HEK293 (cell line): ENCODE results near the gene DIDO1.

Experiments
- BCL11B ChIP-seq: fragments of 450-650 bp; formaldehyde crosslinking; IDR thresholded peaks from 2 replicates; pipeline ENCODE4 v1.5.1; 2016; ENCODE audit warnings: low read depth, missing biosample characterization, missing genetic modification characterization
- EGR2 ChIP-seq: fragments of 450-650 bp; formaldehyde crosslinking; IDR thresholded peaks from 2 replicates; pipeline ENCODE4 v1.5.1; 2016; ENCODE audit warnings: low read depth, missing biosample characterization, missing genetic modification characterization
- GLI2 ChIP-seq: fragments of 450-650 bp; formaldehyde crosslinking; IDR thresholded peaks from 2 replicates; pipeline ENCODE4; 2017; ENCODE audit warnings: missing biosample characterization, missing genetic modification characterization, low read depth, borderline replicate concordance
- KLF9 ChIP-seq: fragments of 450-650 bp; formaldehyde crosslinking; IDR thresholded peaks from 2 replicates; pipeline ENCODE4 v1.5.1; 2016; ENCODE audit warnings: missing biosample characterization, missing genetic modification characterization, low read depth
- REPIN1 ChIP-seq: fragments of 450-650 bp; formaldehyde crosslinking; IDR thresholded peaks from 2 replicates; pipeline ENCODE4 v1.5.1; 2017; ENCODE audit warnings: missing biosample characterization, missing genetic modification characterization, low read depth
- SP3 ChIP-seq: fragments of 450-650 bp; formaldehyde crosslinking; IDR thresholded peaks from 2 replicates; pipeline ENCODE4 v1.5.1; 2016; ENCODE audit warnings: missing biosample characterization, missing genetic modification characterization
- SP7 ChIP-seq: fragments of 450-650 bp; formaldehyde crosslinking; IDR thresholded peaks from 2 replicates; pipeline ENCODE4 v1.5.1; 2016; ENCODE audit warnings: missing biosample characterization, missing genetic modification characterization
- TSHZ1 ChIP-seq: fragments of 450-650 bp; formaldehyde crosslinking; IDR thresholded peaks from 2 replicates; pipeline ENCODE4 v1.5.1; 2016; ENCODE audit warnings: missing biosample characterization, missing genetic modification characterization, borderline replicate concordance
- YY1 ChIP-seq: fragments of 450-650 bp; formaldehyde crosslinking; IDR thresholded peaks from 2 replicates; pipeline ENCODE4 v1.5.1; 2018; ENCODE audit warnings: missing biosample characterization, missing genetic modification characterization
- ZBTB48 ChIP-seq: fragments of 450-650 bp; formaldehyde crosslinking; IDR thresholded peaks from 2 replicates; pipeline ENCODE4 v1.5.1; 2016; ENCODE audit warnings: missing biosample characterization, missing genetic modification characterization
- ZBTB8A ChIP-seq: fragments of 450-650 bp; formaldehyde crosslinking; IDR thresholded peaks from 2 replicates; pipeline ENCODE4 v1.5.1; 2016; ENCODE audit warnings: missing biosample characterization, missing genetic modification characterization
- ZFP37 ChIP-seq: fragments of 450-650 bp; formaldehyde crosslinking; IDR thresholded peaks from 2 replicates; pipeline ENCODE4 v1.5.1; 2016; ENCODE audit warnings: missing biosample characterization, missing genetic modification characterization
- ZIC2 ChIP-seq: fragments of 450-650 bp; formaldehyde crosslinking; IDR thresholded peaks from 2 replicates; pipeline ENCODE4 v1.5.1; 2016; ENCODE audit warnings: missing biosample characterization, missing genetic modification characterization
- ZNF112 ChIP-seq: fragments of 450-650 bp; formaldehyde crosslinking; IDR thresholded peaks from 2 replicates; pipeline ENCODE4 v1.5.0; 2017; ENCODE audit warnings: missing biosample characterization, missing genetic modification characterization
- ZNF155 ChIP-seq: fragments of 450-650 bp; formaldehyde crosslinking; IDR thresholded peaks from 2 replicates; pipeline ENCODE4 v1.5.1; 2016; ENCODE audit warnings: missing biosample characterization, missing genetic modification characterization
- ZNF221 ChIP-seq: fragments of 450-650 bp; formaldehyde crosslinking; IDR thresholded peaks from 2 replicates; pipeline ENCODE4 v1.5.1; 2017; ENCODE audit warnings: missing biosample characterization, missing genetic modification characterization, borderline replicate concordance
- ZNF302 ChIP-seq: fragments of 450-650 bp; formaldehyde crosslinking; IDR thresholded peaks from 2 replicates; pipeline ENCODE4 v1.5.1; 2016; ENCODE audit warnings: missing biosample characterization, missing genetic modification characterization, low read depth
- ZNF335 ChIP-seq: fragments of 450-650 bp; formaldehyde crosslinking; conservative IDR thresholded peaks from 2 replicates; pipeline ENCODE4 v1.5.1; 2016; ENCODE audit warnings: missing biosample characterization, missing genetic modification characterization
- ZNF433 ChIP-seq: fragments of 450-650 bp; formaldehyde crosslinking; IDR thresholded peaks from 2 replicates; pipeline ENCODE4 v1.5.1; 2016; ENCODE audit warnings: missing biosample characterization, missing genetic modification characterization, low read depth
- ZNF501 ChIP-seq: fragments of 450-650 bp; formaldehyde crosslinking; IDR thresholded peaks from 2 replicates; pipeline ENCODE4 v1.5.1; 2016; ENCODE audit warnings: missing biosample characterization, missing genetic modification characterization
- ZNF530 ChIP-seq: fragments of 450-650 bp; formaldehyde crosslinking; IDR thresholded peaks from 2 replicates; pipeline ENCODE4 v1.5.1; 2016; ENCODE audit warnings: low read depth, missing biosample characterization, missing genetic modification characterization
- ZNF600 ChIP-seq: fragments of 450-650 bp; formaldehyde crosslinking; IDR thresholded peaks from 2 replicates; pipeline ENCODE4 v1.5.1; 2016; ENCODE audit warnings: missing biosample characterization, missing genetic modification characterization
- ZNF664 ChIP-seq: fragments of 450-650 bp; formaldehyde crosslinking; IDR thresholded peaks from 2 replicates; pipeline ENCODE4 v1.5.1; 2016; ENCODE audit warnings: missing biosample characterization, missing genetic modification characterization
- ZNF677 ChIP-seq: fragments of 450-650 bp; IDR thresholded peaks from 2 replicates; pipeline ENCODE4 v1.5.0; 2018; ENCODE audit warnings: missing biosample characterization, mild to moderate bottlenecking, missing genetic modification characterization, moderate library complexity
- ZNF76 ChIP-seq: fragments of 450-650 bp; formaldehyde crosslinking; IDR thresholded peaks from 2 replicates; pipeline ENCODE4; 2016; ENCODE audit warnings: low read depth, missing biosample characterization, missing genetic modification characterization, borderline replicate concordance
- ZNF777 ChIP-seq: fragments of 450-650 bp; formaldehyde crosslinking; IDR thresholded peaks from 2 replicates; pipeline ENCODE4 v1.5.1; 2017; ENCODE audit warnings: missing biosample characterization, missing genetic modification characterization, borderline replicate concordance
- ZSCAN16 ChIP-seq: fragments of 450-650 bp; formaldehyde crosslinking; IDR thresholded peaks from 2 replicates; pipeline ENCODE4 v1.5.1; 2016; ENCODE audit warnings: missing biosample characterization, missing genetic modification characterization
- TF ChIP-seq, protein P1 (sequence below): fragments of 450-650 bp; IDR thresholded peaks from 2 replicates; pipeline ENCODE4 v1.5.1; 2018; ENCODE audit warnings: missing biosample characterization, missing genetic modification characterization
- TF ChIP-seq, protein P2 (sequence below): sonication (generic); formaldehyde crosslinking; IDR thresholded peaks from 2 replicates; pipeline ENCODE4 v1.8.1; 2022; ENCODE audit warnings: mild to moderate bottlenecking, moderate library complexity, missing genetic modification reagents
- TF ChIP-seq, protein P3 (sequence below): fragments of 450-650 bp; formaldehyde crosslinking; IDR thresholded peaks from 2 replicates; pipeline ENCODE4 v1.5.1; 2016; ENCODE audit warnings: missing biosample characterization, missing genetic modification characterization

Gene DIDO1

DNA sequence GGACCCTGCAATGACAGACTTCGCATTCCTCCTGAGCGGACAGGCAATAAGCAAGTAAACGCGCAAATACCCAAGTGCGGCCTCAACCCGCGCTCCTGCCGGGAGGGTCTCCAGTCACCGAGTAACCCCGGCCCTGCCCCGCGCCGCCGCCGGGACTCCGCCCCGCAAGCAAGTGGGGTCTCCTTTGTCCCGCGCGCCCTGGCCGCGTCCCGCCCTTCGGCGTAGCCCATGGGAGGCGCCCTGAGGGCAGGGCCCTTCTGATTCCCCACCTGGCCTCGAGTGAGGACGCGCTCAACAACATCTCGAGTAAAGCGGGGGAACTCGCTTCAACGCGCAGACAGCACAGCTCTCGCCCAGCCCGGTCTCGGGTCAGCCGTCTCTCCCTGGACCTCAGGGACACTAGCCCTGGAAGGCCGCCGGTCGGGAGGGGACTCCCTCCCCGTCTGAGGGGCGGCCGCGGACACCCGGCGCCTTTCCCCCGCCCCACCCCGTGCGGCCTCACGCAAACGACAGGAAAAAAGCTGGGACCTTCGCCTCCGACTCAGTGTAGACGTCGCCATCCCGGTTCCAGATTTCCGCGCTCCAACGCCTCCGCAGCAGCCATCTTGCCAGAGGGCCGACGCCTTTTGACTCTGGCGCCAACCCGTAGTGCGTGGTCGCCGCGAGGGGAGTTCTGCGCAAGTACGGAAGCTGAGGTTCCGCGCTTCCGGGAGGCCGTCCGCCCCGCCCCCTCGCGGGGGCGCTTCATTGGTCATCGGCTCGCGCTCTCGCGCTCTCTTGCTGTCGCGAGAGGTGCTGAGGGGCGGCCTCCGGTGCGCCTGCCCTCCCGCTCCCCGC is 11.2 kb upstream of the DIDO1 start (continued):
- no peak for TF ChIP-seq ZIC2
- TF ChIP-seq ZNF155 (tag by site-specific recombination) = no peak
- no peak for TF ChIP-seq ZNF777 (tag by site-specific recombination)
- peak; percentile 79; the same call in 1 of the 2 replicates for TF ChIP-seq ZFP37
- no peak for TF ChIP-seq ZNF112
- peak; percentile 83 for TF ChIP-seq SP7
- TF ChIP-seq, protein P1, sequence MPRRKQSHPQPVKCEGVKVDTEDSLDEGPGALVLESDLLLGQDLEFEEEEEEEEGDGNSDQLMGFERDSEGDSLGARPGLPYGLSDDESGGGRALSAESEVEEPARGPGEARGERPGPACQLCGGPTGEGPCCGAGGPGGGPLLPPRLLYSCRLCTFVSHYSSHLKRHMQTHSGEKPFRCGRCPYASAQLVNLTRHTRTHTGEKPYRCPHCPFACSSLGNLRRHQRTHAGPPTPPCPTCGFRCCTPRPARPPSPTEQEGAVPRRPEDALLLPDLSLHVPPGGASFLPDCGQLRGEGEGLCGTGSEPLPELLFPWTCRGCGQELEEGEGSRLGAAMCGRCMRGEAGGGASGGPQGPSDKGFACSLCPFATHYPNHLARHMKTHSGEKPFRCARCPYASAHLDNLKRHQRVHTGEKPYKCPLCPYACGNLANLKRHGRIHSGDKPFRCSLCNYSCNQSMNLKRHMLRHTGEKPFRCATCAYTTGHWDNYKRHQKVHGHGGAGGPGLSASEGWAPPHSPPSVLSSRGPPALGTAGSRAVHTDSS (tag by site-specific recombination) = no peak
- TF ChIP-seq ZNF335 (tag by site-specific recombination) = peak; percentile 80
- no peak for TF ChIP-seq ZNF677
- peak; percentile 92 for TF ChIP-seq SP3 (tag by site-specific recombination)
- 0 out of 2 replicates have a peak, but pooled peaks have one; percentile 14 for TF ChIP-seq ZNF664
- peak; percentile 62; the same call in 1 of the 2 replicates for TF ChIP-seq ZNF76
- TF ChIP-seq YY1 = peak; percentile 95
- no peak for TF ChIP-seq ZNF221 (tag by site-specific recombination)
- 0 out of 2 replicates have a peak, but pooled peaks have one; percentile 18 for TF ChIP-seq ZSCAN16 (tag by site-specific recombination)
- no peak for TF ChIP-seq TSHZ1 (tag by site-specific recombination)
- no peak for TF ChIP-seq REPIN1 (tag by site-specific recombination)
- no peak for TF ChIP-seq ZNF302 (tag by site-specific recombination)
- TF ChIP-seq, protein P2, sequence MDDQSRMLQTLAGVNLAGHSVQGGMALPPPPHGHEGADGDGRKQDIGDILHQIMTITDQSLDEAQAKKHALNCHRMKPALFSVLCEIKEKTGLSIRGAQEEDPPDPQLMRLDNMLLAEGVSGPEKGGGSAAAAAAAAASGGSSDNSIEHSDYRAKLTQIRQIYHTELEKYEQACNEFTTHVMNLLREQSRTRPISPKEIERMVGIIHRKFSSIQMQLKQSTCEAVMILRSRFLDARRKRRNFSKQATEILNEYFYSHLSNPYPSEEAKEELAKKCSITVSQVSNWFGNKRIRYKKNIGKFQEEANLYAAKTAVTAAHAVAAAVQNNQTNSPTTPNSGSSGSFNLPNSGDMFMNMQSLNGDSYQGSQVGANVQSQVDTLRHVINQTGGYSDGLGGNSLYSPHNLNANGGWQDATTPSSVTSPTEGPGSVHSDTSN = 0 out of 2 replicates have a peak, but pooled peaks have one; percentile 53
- TF ChIP-seq ZNF501 (tag by site-specific recombination) = peak; percentile 57
- TF ChIP-seq ZBTB48 (tag by site-specific recombination) = peak; percentile 76
- peak; percentile 89; the same call in 1 of the 2 replicates for TF ChIP-seq ZNF600 (tag by site-specific recombination)
- TF ChIP-seq, protein P3, sequence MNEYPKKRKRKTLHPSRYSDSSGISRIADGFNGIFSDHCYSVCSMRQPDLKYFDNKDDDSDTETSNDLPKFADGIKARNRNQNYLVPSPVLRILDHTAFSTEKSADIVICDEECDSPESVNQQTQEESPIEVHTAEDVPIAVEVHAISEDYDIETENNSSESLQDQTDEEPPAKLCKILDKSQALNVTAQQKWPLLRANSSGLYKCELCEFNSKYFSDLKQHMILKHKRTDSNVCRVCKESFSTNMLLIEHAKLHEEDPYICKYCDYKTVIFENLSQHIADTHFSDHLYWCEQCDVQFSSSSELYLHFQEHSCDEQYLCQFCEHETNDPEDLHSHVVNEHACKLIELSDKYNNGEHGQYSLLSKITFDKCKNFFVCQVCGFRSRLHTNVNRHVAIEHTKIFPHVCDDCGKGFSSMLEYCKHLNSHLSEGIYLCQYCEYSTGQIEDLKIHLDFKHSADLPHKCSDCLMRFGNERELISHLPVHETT (tag by site-specific recombination) = peak; percentile 57; the same call in 1 of the 2 replicates
- TF ChIP-seq BCL11B = no peak
- TF ChIP-seq GLI2 = no peak
- TF ChIP-seq ZNF530 (tag by site-specific recombination) = no peak
- peak; percentile 90 for TF ChIP-seq ZBTB8A
- TF ChIP-seq EGR2 (tag by site-specific recombination) = peak; percentile 88
- TF ChIP-seq ZNF433 (tag by site-specific recombination) = no peak
- peak; percentile 89 for TF ChIP-seq KLF9 (tag by site-specific recombination)
